ENCODE measurements around the gene INIP. TPM values are rescaled to one million over a fixed set of nuclear protein-coding genes. Genes with fewer than 3 reads are reported as not detected.

The INIP gene
- total RNA-seq, 4 donors from 2014 or later: 15.0 to 24.0 (median 21.3) TPM

- Histone ChIP-seq H3K9me3 (no peaks in the 10 kb centered on the region), H3K27me3 (no peaks in the 10 kb centered on the region), H3K27ac (no peak overlapping the region), H3K36me3 (peaks cover 0 to 25% (median 11%) of the 10 kb centered on the region in 3 donors), H3K4me3 (no peak overlapping the region), H3K4me1 (no peaks in the 10 kb centered on the region)
- DNase-seq: no peak
- TF ChIP-seq CTCF (IDR thresholded peaks at IDR 0.05) (no peak), POLR2A (IDR thresholded peaks at IDR 0.05) (no peak)
These were observed 17.8 kb downstream of the INIP start for GRCh38 chr9:112700085-112700484.

GRCh38 chr9:112699230-112699629, 18.7 kb downstream of the INIP start:
- Histone ChIP-seq H3K36me3 (peaks cover 0 to 25% (median 11%) of the 10 kb centered on the region in 3 donors), H3K27ac (no peak overlapping the region), H3K9me3 (no peaks in the 10 kb centered on the region), H3K4me3 (no peak overlapping the region), H3K4me1 (no peaks in the 10 kb centered on the region), H3K27me3 (no peaks in the 10 kb centered on the region)
- no peak for DNase-seq
- no peak for TF ChIP-seq CTCF (IDR thresholded peaks at IDR 0.05)
- TF ChIP-seq POLR2A (IDR thresholded peaks at IDR 0.05): no peak

- no peak for DNase-seq
- H3K27me3 ChIP-seq: no peaks in the 10 kb centered on the region
- no peaks in the 10 kb centered on the region for H3K9me3 ChIP-seq
- H3K4me1 ChIP-seq: no peaks in the 10 kb centered on the region
- TF ChIP-seq POLR2A (IDR thresholded peaks at IDR 0.05) (no peak), CTCF (IDR thresholded peaks at IDR 0.05) (no peak)
- no peak overlapping the region for H3K27ac ChIP-seq
- no peak overlapping the region for H3K4me3 ChIP-seq
- H3K36me3 ChIP-seq: peaks cover 0 to 50% (median 11%) of the 10 kb centered on the region in 3 donors
These were observed 21.5 kb downstream of the INIP start for GRCh38 chr9:112696461-112696860.

- TF ChIP-seq CTCF (IDR thresholded peaks at IDR 0.05) (no peak), POLR2A (IDR thresholded peaks at IDR 0.05) (no peak)
- no peak for DNase-seq
- H3K4me3 ChIP-seq: no peak overlapping the region
- H3K36me3 ChIP-seq: peaks cover 0 to 57% (median 11%) of the 10 kb centered on the region in 3 donors
- H3K27ac ChIP-seq: no peak overlapping the region
- no peaks in the 10 kb centered on the region for H3K4me1 ChIP-seq
- no peaks in the 10 kb centered on the region for H3K9me3 ChIP-seq
- H3K27me3 ChIP-seq: no peaks in the 10 kb centered on the region
These were observed 23.0 kb downstream of the INIP start for GRCh38 chr9:112694706-112695555.

GRCh38 chr9:112689161-112689740, 28.7 kb downstream of the INIP start:
- no peak for DNase-seq
- Histone ChIP-seq H3K9me3 (no peaks in the 10 kb centered on the region), H3K4me3 (no peak overlapping the region), H3K4me1 (no peaks in the 10 kb centered on the region), H3K27me3 (no peaks in the 10 kb centered on the region), H3K36me3 (peaks cover 0 to 84% (median 0%) of the 10 kb centered on the region in 3 donors), H3K27ac (no peak overlapping the region)
- TF ChIP-seq CTCF (IDR thresholded peaks at IDR 0.05): no peak
- TF ChIP-seq POLR2A (IDR thresholded peaks at IDR 0.05): no peak
